ENCODE data around the gene RSU1. TPM values are rescaled to one million over a fixed set of nuclear protein-coding genes. Genes with fewer than 3 reads are reported as not detected.
A peak's percentile ranks its signal among the peaks of the same experiment; 100 is the strongest.

Gene RSU1
- total and polyA plus RNA-seq, 2 experiments from 2014 or later, result 109 to 236 TPM

- peak; percentile 45 for DNase-seq
- in situ Hi-C loops (cut with MboI), result no loop called here
Measured at GRCh38 chr10:16652154-16652553, 165.1 kb downstream of the RSU1 start.

GRCh38 chr10:16649757-16650156 lies 167.5 kb downstream of the RSU1 start:
- peaks cover 7% of the 10 kb centered on the region for H3K79me2 ChIP-seq (ENCODE audit: insufficient read depth)
- H3K9me2 ChIP-seq (ENCODE audit: insufficient read depth), result no peaks in the 10 kb centered on the region
- TF ChIP-seq EZH2phosphoT487 (IDR thresholded peaks at IDR 0.05; ENCODE audit: insufficient read depth, low read depth) (no peak), EZH2 (IDR thresholded peaks at IDR 0.05; ENCODE audit: insufficient read depth, poor library complexity, severe bottlenecking) (no peak)
- no peak for DNase-seq
- no peaks in the 10 kb centered on the region for H3K27me3 ChIP-seq (replicated peaks; ENCODE audit: insufficient read depth)
- no peaks in the 10 kb centered on the region for H3K36me3 ChIP-seq (ENCODE audit: low read depth)
- H3F3A ChIP-seq (ENCODE audit: insufficient read depth), result no peaks in the 10 kb centered on the region
- 97 to 99% methylated on average over 2 of the region's 2 CpGs for WGBS, 2 experiments (ENCODE audit: low coverage in 1 of 2, low lambda C conversion rate in 2 of 2, missing lambda C conversion rate in 2 of 2)
- H3K27ac ChIP-seq, result no peak overlapping the region
- H3K9ac ChIP-seq, result no peak overlapping the region
- no peaks in the 10 kb centered on the region for H3K4me1 ChIP-seq (ENCODE audit: insufficient read depth)
- no peaks in the 10 kb centered on the region for H4K20me1 ChIP-seq (ENCODE audit: insufficient read depth)
- no peaks in the 10 kb centered on the region for H3K9me3 ChIP-seq (ENCODE audit: low read depth)
- in situ Hi-C loops (cut with MboI), result no loop called here
- no peak overlapping the region for H3K4me2 ChIP-seq (ENCODE audit: unreplicated experiment)
- no peak overlapping the region for H3K4me3 ChIP-seq
- no peak overlapping the region for H2AFZ ChIP-seq

More at GRCh38 chr10:16652154-16652553, 165.1 kb downstream of the RSU1 start:
- Histone ChIP-seq H2AFZ (no peak overlapping the region), H3F3A (ENCODE audit: insufficient read depth) (no peaks in the 10 kb centered on the region), H3K79me2 (ENCODE audit: insufficient read depth) (peaks cover 7% of the 10 kb centered on the region), H3K9ac (no peak overlapping the region), H4K20me1 (ENCODE audit: insufficient read depth) (no peaks in the 10 kb centered on the region), H3K36me3 (ENCODE audit: low read depth) (no peaks in the 10 kb centered on the region), H3K27me3 (replicated peaks; ENCODE audit: insufficient read depth) (no peaks in the 10 kb centered on the region), H3K4me2 (ENCODE audit: unreplicated experiment) (no peak overlapping the region), H3K9me3 (ENCODE audit: low read depth) (no peaks in the 10 kb centered on the region), H3K9me2 (ENCODE audit: insufficient read depth) (no peaks in the 10 kb centered on the region), H3K27ac (no peak overlapping the region), H3K4me3 (no peak overlapping the region), H3K4me1 (ENCODE audit: insufficient read depth) (no peaks in the 10 kb centered on the region)
- TF ChIP-seq EZH2phosphoT487 (IDR thresholded peaks at IDR 0.05; ENCODE audit: insufficient read depth, low read depth) (no peak), EZH2 (IDR thresholded peaks at IDR 0.05; ENCODE audit: insufficient read depth, poor library complexity, severe bottlenecking) (no peak)
- 88% methylated on average over 5 of the region's 5 CpGs for WGBS, 2 experiments (ENCODE audit: low coverage in 1 of 2, low lambda C conversion rate in 2 of 2, missing lambda C conversion rate in 2 of 2)

- H3K9ac ChIP-seq, result no peak overlapping the region
- DNase-seq, result no peak
- H3K9me2 ChIP-seq (ENCODE audit: insufficient read depth), result no peaks in the 10 kb centered on the region
- H3K79me2 ChIP-seq (ENCODE audit: insufficient read depth), result peaks cover 19% of the 10 kb centered on the region
- H3K4me1 ChIP-seq (ENCODE audit: insufficient read depth), result peaks cover 7% of the 10 kb centered on the region; the same call in 1 of the 2 replicates
- H3K36me3 ChIP-seq (ENCODE audit: low read depth), result no peaks in the 10 kb centered on the region
- H4K20me1 ChIP-seq (ENCODE audit: insufficient read depth), result no peaks in the 10 kb centered on the region
- no peak overlapping the region for H2AFZ ChIP-seq
- no peak overlapping the region for H3K27ac ChIP-seq
- TF ChIP-seq EZH2 (IDR thresholded peaks at IDR 0.05; ENCODE audit: insufficient read depth, poor library complexity, severe bottlenecking), result no peak
- TF ChIP-seq EZH2phosphoT487 (IDR thresholded peaks at IDR 0.05; ENCODE audit: insufficient read depth, low read depth), result no peak
- H3F3A ChIP-seq (ENCODE audit: insufficient read depth), result no peaks in the 10 kb centered on the region
- H3K4me3 ChIP-seq, result no peak overlapping the region
- no peaks in the 10 kb centered on the region for H3K27me3 ChIP-seq (replicated peaks; ENCODE audit: insufficient read depth)
- 100% methylated on average over 2 of the region's 2 CpGs for WGBS, 2 experiments (ENCODE audit: low coverage in 1 of 2, low lambda C conversion rate in 2 of 2, missing lambda C conversion rate in 2 of 2)
- no peak overlapping the region for H3K4me2 ChIP-seq (ENCODE audit: unreplicated experiment)
- H3K9me3 ChIP-seq (ENCODE audit: low read depth), result no peaks in the 10 kb centered on the region
- in situ Hi-C loops (cut with MboI), result no loop called here
Measured at GRCh38 chr10:16648366-16648765, 168.9 kb downstream of the RSU1 start.

DNA sequence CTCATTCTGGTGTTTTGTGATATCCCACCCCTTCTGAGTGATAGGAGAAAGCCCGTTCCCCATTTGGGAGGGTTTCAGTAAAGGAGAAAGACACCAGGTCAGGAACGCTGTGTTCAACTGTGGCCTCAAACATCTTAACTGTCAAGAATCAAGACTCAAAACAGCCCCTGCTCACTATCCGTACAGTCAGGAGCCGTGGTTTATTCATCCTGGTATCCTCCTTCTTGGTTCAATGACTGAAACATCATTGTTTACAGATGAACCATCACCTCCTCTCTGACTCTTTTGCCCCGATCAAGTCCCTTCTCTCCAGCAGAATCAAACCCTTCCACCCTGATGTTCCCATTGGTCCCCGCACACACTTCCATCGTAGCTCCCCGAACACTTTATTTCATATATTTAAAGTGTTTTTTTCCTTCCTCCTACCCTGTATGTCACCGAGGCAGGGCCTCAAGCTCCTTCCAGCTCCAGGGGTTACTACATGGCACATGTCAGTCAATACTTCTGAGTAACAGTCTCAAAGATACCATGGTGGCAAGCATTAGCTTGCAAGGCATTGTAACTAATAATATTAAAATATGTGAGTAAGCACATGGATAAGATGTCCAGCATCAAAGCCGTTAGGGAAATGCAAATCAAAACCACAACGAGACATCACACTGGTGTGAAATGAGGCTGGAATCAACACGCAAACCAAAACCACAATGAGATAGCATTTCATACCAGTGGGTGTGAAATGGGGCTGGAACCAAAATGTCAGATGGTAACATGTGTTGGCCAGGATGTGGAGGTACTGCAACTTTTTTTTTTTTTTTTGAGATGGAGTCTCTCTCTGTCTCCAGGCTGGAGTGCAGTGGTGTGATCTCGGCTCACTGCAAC lies 170.8 kb downstream of the RSU1 start:
- Histone ChIP-seq H3K27me3 (replicated peaks; ENCODE audit: insufficient read depth) (no peaks in the 10 kb centered on the region), H3K9me3 (ENCODE audit: low read depth) (no peaks in the 10 kb centered on the region), H3K9me2 (ENCODE audit: insufficient read depth) (no peaks in the 10 kb centered on the region), H3K4me1 (ENCODE audit: insufficient read depth) (peaks cover 7% of the 10 kb centered on the region; the same call in 1 of the 2 replicates), H2AFZ (no peak overlapping the region), H3K79me2 (ENCODE audit: insufficient read depth) (peaks cover 29% of the 10 kb centered on the region), H3K4me3 (no peak overlapping the region), H3F3A (ENCODE audit: insufficient read depth) (no peaks in the 10 kb centered on the region), H3K4me2 (ENCODE audit: unreplicated experiment) (no peak overlapping the region), H4K20me1 (ENCODE audit: insufficient read depth) (no peaks in the 10 kb centered on the region), H3K9ac (no peak overlapping the region), H3K27ac (no peak overlapping the region), H3K36me3 (ENCODE audit: low read depth) (no peaks in the 10 kb centered on the region)
- no peak for DNase-seq
- no peak for TF ChIP-seq EZH2phosphoT487 (IDR thresholded peaks at IDR 0.05; ENCODE audit: insufficient read depth, low read depth)
- TF ChIP-seq EZH2 (IDR thresholded peaks at IDR 0.05; ENCODE audit: insufficient read depth, poor library complexity, severe bottlenecking), result no peak
- WGBS, 2 experiments (ENCODE audit: low coverage in 1 of 2, low lambda C conversion rate in 2 of 2, missing lambda C conversion rate in 2 of 2), result 90 to 91% methylated on average over 13 of the region's 13 CpGs
- in situ Hi-C loops (cut with MboI), result no loop called here

Data from GM23248 (cell line).